Esophagus muscularis mucosa (tissue), 4 donors: ENCODE results near the gene CLIC2. TPM values are rescaled to one million over a fixed set of nuclear protein-coding genes. Genes with fewer than 3 reads are reported as not detected.

Experiments
- DNase-seq: peaks from one replicate; pipeline ENCODE4 v3.0.0-alpha.2; 2017; ENCODE audit errors: extremely low spot score
- H3K27ac ChIP-seq, 4 donors: fragments of 200-600 bp; sonication (generic); replicated peaks in 1 of 4; 1 replicate in 3 of 4; 2 replicates in 1 of 4; pipeline ENCODE4 v1.5.1; 2016 to 2019; ENCODE audit warnings: mild to moderate bottlenecking in 1 of 4
- H3K27me3 ChIP-seq, 4 donors: fragments of 200-600 bp; sonication (generic); one replicate each; pipeline versions ENCODE4 v1.5.1 to v1.6.0; 2016 to 2019
- H3K36me3 ChIP-seq, 4 donors: fragments of 200-600 bp; sonication (generic); one replicate each; pipeline ENCODE4 v1.5.1; 2016 to 2019
- H3K4me1 ChIP-seq, 4 donors: fragments of 200-600 bp; sonication (generic); one replicate each; pipeline ENCODE4 v1.5.1; 2016 to 2019
- H3K4me3 ChIP-seq, 4 donors: fragments of 200-600 bp; sonication (generic); 1 replicate in 2 of 4; 2 replicates in 2 of 4; pipeline ENCODE4 v1.5.1; 2016 to 2019; ENCODE audit warnings: mild to moderate bottlenecking in 4 of 4, moderate library complexity in 1 of 4
- H3K9me3 ChIP-seq, 4 donors: fragments of 200-600 bp; sonication (generic); 1 replicate in 3 of 4; 2 replicates in 1 of 4; pipeline ENCODE4 v1.5.1; 2016 to 2019
- EP300 ChIP-seq: sonication (generic); formaldehyde crosslinking; IDR thresholded peaks from one replicate; pipeline ENCODE4 v1.6.1; 2017; ENCODE audit warnings: antibody characterized with exemption
- POLR2A ChIP-seq: fragments of 450-650 bp; IDR thresholded peaks from one replicate; pipeline ENCODE4 v1.6.1; 2017; ENCODE audit warnings: antibody characterized with exemption, moderate library complexity, mild to moderate bottlenecking, low read depth
- POLR2AphosphoS5 ChIP-seq, 2 donors: sonication (generic); formaldehyde crosslinking; IDR thresholded peaks; one replicate each; pipeline ENCODE4 v1.6.1; 2017; ENCODE audit warnings: antibody characterized with exemption in 2 of 2
- WGBS: methylation state at CpG from one replicate; pipeline ENCODE4 v1.1.5; 2018; 5-methylcytosine and 5-hydroxymethylcytosine counted together
- intact Hi-C: fragments of 100-400 bp; cut with DNase I; formaldehyde crosslinking; loops from one replicate; pipeline ENCODE4 v1.15.1; 2023
- total RNA-seq, 4 donors: library from RNA; depleted of rRNA; stranded (reverse); fragments of >200 nt; gene quantifications; one replicate each; pipeline versions ENCODE4 v1.1.0 to v1.2.1, GENCODE V29; 2016
- TF ChIP-seq, protein P1 (sequence below), 3 experiments: fragments of 200-600 bp in 2 of 3; fragments of 450-650 bp in 1 of 3; sonication (generic) in 2 of 3; IDR thresholded peaks; one replicate each; pipeline ENCODE4 v1.5.1; 2017 to 2019; ENCODE audit warnings: antibody characterized with exemption in 3 of 3, mild to moderate bottlenecking in 2 of 3, moderate library complexity in 1 of 3

The CLIC2 gene
- total RNA-seq, 4 donors from 2014 or later, result 12.0 to 17.1 (median 12.8) TPM

DNA sequence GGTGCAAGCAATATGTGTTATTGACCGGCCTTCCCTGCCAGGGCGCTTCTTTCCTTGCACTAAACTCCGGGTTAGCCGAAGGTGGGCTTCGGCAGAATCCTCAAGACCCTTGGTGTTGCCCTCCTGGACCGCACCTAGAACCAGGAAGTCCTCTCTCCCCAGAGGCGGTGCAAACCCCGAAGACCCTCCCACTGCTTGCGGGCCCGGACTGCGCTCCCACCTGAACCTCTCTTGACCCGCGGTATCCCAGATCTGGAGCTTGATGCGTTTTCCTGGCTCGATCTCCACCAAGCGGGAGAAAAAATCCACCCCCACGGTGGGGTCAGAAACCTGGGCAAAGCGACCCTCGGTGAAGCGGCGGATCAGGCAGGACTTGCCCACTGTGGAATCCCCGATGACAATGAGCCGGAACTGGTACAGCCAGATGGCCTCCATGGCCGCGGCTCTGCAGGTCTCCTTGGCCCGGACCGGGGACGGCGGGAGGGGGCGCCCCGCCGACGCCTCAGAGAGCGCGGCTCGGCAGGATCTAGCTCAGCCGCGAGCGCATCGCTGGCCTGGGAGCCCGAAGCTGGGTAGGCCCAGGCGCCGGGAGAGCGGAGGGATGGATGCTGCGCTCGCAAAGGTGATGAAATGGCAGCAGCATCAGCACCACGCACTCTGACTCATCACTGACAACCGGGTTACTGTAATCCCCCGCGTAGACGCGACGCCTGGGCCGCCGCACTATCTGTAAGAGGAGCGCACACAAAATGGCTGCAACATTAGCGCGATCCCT is 70.4 kb downstream of the CLIC2 start, which contains the start of gene RAB39B:
Gene RAB39B (minus strand): TSS at position 638 of the 775 bp plus-strand sequence. CDS start 203 bp downstream, at position 435.
- intact Hi-C loops, result no loop called here
- Histone ChIP-seq H3K27ac (no peak within 1 kb of the TSS), H3K4me3 (peak within 1 kb of the TSS; percentile 33 to 49 (median 42)), H3K27me3 (no peaks in the 10 kb centered on the region), H3K4me1 (peaks cover 0 to 7% (median 7%) of the 10 kb centered on the region in 4 donors), H3K9me3 (no peaks in the 10 kb centered on the region), H3K36me3 (no peaks in the 10 kb centered on the region)
- no peak for TF ChIP-seq EP300
- TF ChIP-seq POLR2A, result no peak
- TF ChIP-seq, protein P1, sequence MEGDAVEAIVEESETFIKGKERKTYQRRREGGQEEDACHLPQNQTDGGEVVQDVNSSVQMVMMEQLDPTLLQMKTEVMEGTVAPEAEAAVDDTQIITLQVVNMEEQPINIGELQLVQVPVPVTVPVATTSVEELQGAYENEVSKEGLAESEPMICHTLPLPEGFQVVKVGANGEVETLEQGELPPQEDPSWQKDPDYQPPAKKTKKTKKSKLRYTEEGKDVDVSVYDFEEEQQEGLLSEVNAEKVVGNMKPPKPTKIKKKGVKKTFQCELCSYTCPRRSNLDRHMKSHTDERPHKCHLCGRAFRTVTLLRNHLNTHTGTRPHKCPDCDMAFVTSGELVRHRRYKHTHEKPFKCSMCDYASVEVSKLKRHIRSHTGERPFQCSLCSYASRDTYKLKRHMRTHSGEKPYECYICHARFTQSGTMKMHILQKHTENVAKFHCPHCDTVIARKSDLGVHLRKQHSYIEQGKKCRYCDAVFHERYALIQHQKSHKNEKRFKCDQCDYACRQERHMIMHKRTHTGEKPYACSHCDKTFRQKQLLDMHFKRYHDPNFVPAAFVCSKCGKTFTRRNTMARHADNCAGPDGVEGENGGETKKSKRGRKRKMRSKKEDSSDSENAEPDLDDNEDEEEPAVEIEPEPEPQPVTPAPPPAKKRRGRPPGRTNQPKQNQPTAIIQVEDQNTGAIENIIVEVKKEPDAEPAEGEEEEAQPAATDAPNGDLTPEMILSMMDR (IDR thresholded peaks at IDR 0.05), result no peak
- no peak for TF ChIP-seq POLR2AphosphoS5 (IDR thresholded peaks at IDR 0.05)
- WGBS, result 27% methylated on average over 26 of the region's 58 CpGs
- no peak for DNase-seq

DNA sequence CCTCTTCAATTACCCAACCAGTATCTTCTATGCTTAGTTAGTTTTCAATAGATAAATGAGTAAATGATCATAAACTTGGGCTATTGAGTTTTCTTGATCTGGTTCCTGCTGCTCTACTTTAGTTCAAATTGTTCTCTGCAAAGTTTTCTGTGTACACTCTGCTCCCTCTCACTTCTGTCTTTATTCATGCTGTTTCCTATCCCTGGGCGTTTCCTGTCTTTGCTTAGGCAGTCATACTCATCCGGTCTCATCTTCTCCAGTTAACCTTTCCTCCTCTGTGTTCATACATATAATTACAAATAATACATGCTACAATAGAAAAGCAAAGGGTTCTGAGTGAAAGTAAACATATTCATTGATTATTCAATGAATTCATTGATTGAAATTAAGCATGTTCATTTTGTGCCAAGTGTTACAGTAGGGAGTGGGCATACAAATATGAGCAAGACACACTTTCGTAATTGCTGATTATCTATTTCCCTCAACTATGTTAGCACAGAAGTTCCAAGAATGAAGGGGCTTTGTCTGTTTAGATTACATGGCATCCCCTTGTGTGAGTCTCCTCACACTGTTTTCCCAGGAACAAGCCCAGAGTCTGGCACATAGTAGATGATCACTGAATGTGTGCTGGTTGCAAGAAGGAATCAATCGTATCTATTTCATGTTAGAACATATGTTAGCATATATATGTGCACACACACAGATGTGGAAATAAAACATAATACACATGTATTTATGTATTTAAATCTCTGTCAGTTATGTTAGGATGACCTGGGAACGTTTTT is 71.3 kb downstream of the CLIC2 start:
- H3K36me3 ChIP-seq, result no peaks in the 10 kb centered on the region
- no peak overlapping the region for H3K27ac ChIP-seq
- H3K27me3 ChIP-seq, result no peaks in the 10 kb centered on the region
- H3K4me3 ChIP-seq, result no peak overlapping the region
- intact Hi-C loops, result no loop called here
- no peak for DNase-seq
- peaks cover 0 to 7% (median 7%) of the 10 kb centered on the region in 4 donors for H3K4me1 ChIP-seq
- no peaks in the 10 kb centered on the region for H3K9me3 ChIP-seq
- TF ChIP-seq, protein P1 (IDR thresholded peaks at IDR 0.05), result no peak
- no peak for TF ChIP-seq EP300
- TF ChIP-seq POLR2A, result no peak
- no peak for TF ChIP-seq POLR2AphosphoS5 (IDR thresholded peaks at IDR 0.05)
- WGBS, result 42% methylated on average over 5 of the region's 5 CpGs

DNA sequence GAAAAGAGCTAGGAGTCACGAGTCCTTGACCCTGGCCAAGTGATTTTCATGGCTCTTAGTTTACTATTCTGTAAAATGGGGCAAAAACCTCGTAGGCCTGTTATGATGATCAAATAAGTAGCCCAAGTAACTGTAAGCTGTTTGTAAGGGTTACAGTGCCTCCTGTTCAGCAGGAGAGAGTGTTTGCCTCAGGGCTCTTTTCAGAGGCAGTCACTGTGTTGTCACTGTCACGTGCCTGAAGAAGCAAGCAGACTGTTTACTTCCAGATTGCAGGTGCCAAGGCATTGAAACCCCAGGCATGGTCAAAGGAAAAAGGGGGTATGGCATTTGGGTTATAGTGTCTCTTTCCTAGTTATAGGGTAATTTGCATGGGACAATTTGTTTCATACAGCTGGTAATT is 74.7 kb downstream of the CLIC2 start:
- TF ChIP-seq, protein P1 (IDR thresholded peaks at IDR 0.05), result no peak
- no peak for TF ChIP-seq POLR2AphosphoS5 (IDR thresholded peaks at IDR 0.05)
- no peak for TF ChIP-seq POLR2A
- TF ChIP-seq EP300, result no peak
- Histone ChIP-seq H3K36me3 (no peaks in the 10 kb centered on the region), H3K4me3 (no peak overlapping the region), H3K4me1 (peaks cover 0 to 7% (median 7%) of the 10 kb centered on the region in 4 donors), H3K27ac (no peak overlapping the region), H3K9me3 (no peaks in the 10 kb centered on the region), H3K27me3 (no peaks in the 10 kb centered on the region)
- no peak for DNase-seq
- WGBS, result 55% methylated on average over 3 of the region's 3 CpGs
- intact Hi-C loops, result no loop called here

DNA sequence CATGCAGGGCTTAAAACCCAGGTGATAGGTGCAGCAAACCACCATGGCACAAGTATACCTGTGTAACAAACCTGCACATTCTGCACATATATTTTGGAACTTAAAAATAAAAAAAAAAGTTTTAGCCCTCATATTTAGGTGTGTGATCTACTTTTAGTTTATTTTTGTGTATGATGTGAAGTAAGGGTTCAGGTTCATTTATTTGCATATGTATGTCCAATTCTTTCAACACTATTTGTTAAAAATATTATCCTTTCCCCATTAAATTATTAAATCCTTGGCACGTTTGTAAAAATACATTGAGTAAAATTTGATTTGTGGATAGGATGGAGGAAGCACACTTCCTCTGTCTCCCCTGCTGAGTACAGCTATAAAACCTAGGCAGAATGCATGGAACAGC is 83.0 kb downstream of the CLIC2 start:
- Histone ChIP-seq H3K27me3 (no peaks in the 10 kb centered on the region), H3K4me3 (no peak overlapping the region), H3K27ac (no peak overlapping the region), H3K9me3 (no peaks in the 10 kb centered on the region), H3K4me1 (no peaks in the 10 kb centered on the region), H3K36me3 (no peaks in the 10 kb centered on the region)
- intact Hi-C loops, result no loop called here
- TF ChIP-seq, protein P1 (IDR thresholded peaks at IDR 0.05), result no peak
- no peak for TF ChIP-seq POLR2A
- no peak for DNase-seq
- 58% methylated on average over 1 of the region's 1 CpG for WGBS
